H9 (cell line): ENCODE data around the gene ZDHHC1. TPM values are rescaled to one million over a fixed set of nuclear protein-coding genes. Genes with fewer than 3 reads are reported as not detected.

Source experiments
- DNase-seq: peaks from one replicate; pipeline ENCODE4 v3.0.0-alpha.2; 2017
- H2AFZ ChIP-seq: one replicate; pipeline ENCODE4 v1.6.1; 2013; ENCODE audit warnings: mild to moderate bottlenecking, low read length, control low read depth, moderate library complexity
- H2AK5ac ChIP-seq: 2 replicates; pipeline ENCODE4 v1.6.1; 2013; ENCODE audit warnings: low read length, control low read depth, mixed read lengths; ENCODE audit not compliant: insufficient read length
- H2BK120ac ChIP-seq: one replicate; pipeline ENCODE4 v1.6.1; 2013; ENCODE audit warnings: low read depth, mild to moderate bottlenecking, low read length, control low read depth, inconsistent platforms; ENCODE audit not compliant: poor library complexity, severe bottlenecking
- H2BK12ac ChIP-seq: 2 replicates; pipeline ENCODE4 v1.6.1; 2013; ENCODE audit warnings: low read length, control low read depth, mixed read lengths, low read depth; ENCODE audit not compliant: insufficient read length
- H2BK15ac ChIP-seq: 2 replicates; pipeline ENCODE4 v1.6.1; 2013; ENCODE audit warnings: low read depth, low read length, control low read depth
- H2BK20ac ChIP-seq: one replicate; pipeline ENCODE4 v1.6.1; 2013; ENCODE audit warnings: low read depth, mild to moderate bottlenecking, low read length, control low read depth, inconsistent platforms; ENCODE audit not compliant: poor library complexity, severe bottlenecking
- H2BK5ac ChIP-seq: 2 replicates; pipeline ENCODE4 v1.6.1; 2013; ENCODE audit warnings: low read length, control low read depth, mixed read lengths; ENCODE audit not compliant: insufficient read length
- H3K14ac ChIP-seq: 2 replicates; pipeline ENCODE4 v1.6.1; 2013; ENCODE audit warnings: low read length, control low read depth; ENCODE audit not compliant: insufficient read depth
- H3K18ac ChIP-seq: 2 replicates; pipeline ENCODE4 v1.6.1; 2013; ENCODE audit warnings: low read depth, mild to moderate bottlenecking, mixed read lengths, low read length, control low read depth; ENCODE audit not compliant: insufficient read length
- H3K23ac ChIP-seq: 2 replicates; pipeline ENCODE4 v1.6.1; 2013; ENCODE audit warnings: low read length, control low read depth, mixed read lengths, low read depth; ENCODE audit not compliant: insufficient read length
- H3K23me2 ChIP-seq: 2 replicates; pipeline ENCODE4 v1.6.1; 2013; ENCODE audit warnings: low read depth, mild to moderate bottlenecking, mixed read lengths, low read length, control low read depth; ENCODE audit not compliant: insufficient read length, poor library complexity, severe bottlenecking
- H3K27ac ChIP-seq: 2 replicates; pipeline ENCODE4 v1.5.1; 2013; ENCODE audit warnings: low read length, control low read depth, mixed read lengths, low read depth; ENCODE audit not compliant: insufficient read length
- H3K27me3 ChIP-seq: 2 replicates; pipeline ENCODE4 v1.6.1; 2013; ENCODE audit warnings: low read length, control low read depth, inconsistent platforms; ENCODE audit not compliant: insufficient read depth
- H3K4ac ChIP-seq: 2 replicates; pipeline ENCODE4 v1.6.1; 2013; ENCODE audit warnings: low read depth, mild to moderate bottlenecking, control low read depth, inconsistent platforms, low read length, moderate library complexity
- H3K4me1 ChIP-seq: 2 replicates; pipeline ENCODE4 v1.6.1; 2013; ENCODE audit warnings: low read length, control low read depth, inconsistent platforms; ENCODE audit not compliant: insufficient read depth
- H3K4me2 ChIP-seq: 2 replicates; pipeline ENCODE4 v1.6.1; 2013; ENCODE audit warnings: low read length, control low read depth, mixed read lengths; ENCODE audit not compliant: insufficient read length, insufficient read depth
- H3K56ac ChIP-seq: 2 replicates; pipeline ENCODE4 v1.6.1; 2013; ENCODE audit warnings: low read depth, mild to moderate bottlenecking, mixed read lengths, low read length, control low read depth; ENCODE audit not compliant: insufficient read length
- H3K79me1 ChIP-seq: 2 replicates; pipeline ENCODE4 v1.6.1; 2013; ENCODE audit warnings: low read depth, mild to moderate bottlenecking, moderate library complexity, low read length, control low read depth, inconsistent platforms; ENCODE audit not compliant: insufficient read depth, poor library complexity, severe bottlenecking
- H3K79me2 ChIP-seq: 2 replicates; pipeline ENCODE4 v1.6.1; 2013; ENCODE audit warnings: low read length, control low read depth, inconsistent platforms; ENCODE audit not compliant: insufficient read depth
- H3K9ac ChIP-seq: 2 replicates; pipeline ENCODE4 v1.6.1; 2013; ENCODE audit warnings: low read length, control low read depth, mixed read lengths; ENCODE audit not compliant: insufficient read length; ENCODE audit errors: extremely low read depth
- H3K9me3 ChIP-seq: one replicate; pipeline ENCODE4 v1.6.1; 2013; ENCODE audit warnings: low read depth, low read length, inconsistent platforms; ENCODE audit not compliant: control insufficient read depth
- H3T11ph ChIP-seq: one replicate; pipeline ENCODE4 v1.6.1; 2013; ENCODE audit warnings: mild to moderate bottlenecking, low read length, control low read depth, inconsistent platforms
- H4K20me1 ChIP-seq: one replicate; pipeline ENCODE4 v1.6.1; 2013; ENCODE audit not compliant: control insufficient read depth, insufficient read length, insufficient read depth
- H4K5ac ChIP-seq: 2 replicates; pipeline ENCODE4 v1.6.1; 2013; ENCODE audit warnings: low read depth, mild to moderate bottlenecking, mixed read lengths, low read length, control low read depth; ENCODE audit not compliant: insufficient read length
- H4K8ac ChIP-seq: replicated peaks from 2 replicates; pipeline ENCODE4 v1.6.1; 2013; ENCODE audit warnings: low read length, control low read depth, mixed read lengths, low read depth; ENCODE audit not compliant: insufficient read length
- H4K91ac ChIP-seq: 2 replicates; pipeline ENCODE4 v1.6.1; 2013; ENCODE audit warnings: low read depth, mild to moderate bottlenecking, moderate library complexity, mixed read lengths, low read length, control low read depth; ENCODE audit not compliant: insufficient read length
- H3K27ac Mint-ChIP-seq, 3 experiments: 2 replicates in 2 of 3; 3 replicates in 1 of 3; pipeline ENCODE4 v1.8.0; 2020 to 2021; ENCODE audit warnings: mixed read lengths in 3 of 3, mild to moderate bottlenecking in 1 of 3, moderate library complexity in 1 of 3
- H3K27me3 Mint-ChIP-seq: 2 replicates; pipeline ENCODE4 v1.8.0; 2021; ENCODE audit warnings: low read depth, mild to moderate bottlenecking, moderate library complexity, mixed read lengths
- H3K36me3 Mint-ChIP-seq, 3 experiments: 2 replicates in 2 of 3; 3 replicates in 1 of 3; pipeline ENCODE4 v1.8.0; 2020 to 2021; ENCODE audit warnings: low read depth in 3 of 3, mixed read lengths in 3 of 3; ENCODE audit not compliant: insufficient read depth in 1 of 3
- H3K4me1 Mint-ChIP-seq, 2 experiments: 2 replicates each; pipeline ENCODE4 v1.8.0; 2020; ENCODE audit warnings: mixed read lengths in 2 of 2
- H3K4me3 Mint-ChIP-seq, 2 experiments: 2 replicates in 1 of 2; 3 replicates in 1 of 2; pipeline ENCODE4 v1.8.0; 2020 to 2021; ENCODE audit warnings: mild to moderate bottlenecking in 2 of 2, mixed read lengths in 2 of 2, moderate library complexity in 1 of 2
- H3K9me3 Mint-ChIP-seq, 2 experiments: 2 replicates in 1 of 2; 3 replicates in 1 of 2; pipeline ENCODE4 v1.8.0; 2020; ENCODE audit warnings: mild to moderate bottlenecking in 2 of 2, mixed read lengths in 2 of 2, moderate library complexity in 1 of 2
- WGBS: extraction: QIAGEN DNeasy Blood & Tissue Kit; methylation state at CpG from one replicate; pipeline ENCODE4 v1.1.7; 2013; ENCODE audit warnings: missing lambda C conversion rate, low lambda C conversion rate, mixed read lengths; ENCODE audit not compliant: insufficient read length; ENCODE audit errors: extremely low coverage; 5-methylcytosine and 5-hydroxymethylcytosine counted together
- total RNA-seq: library from RNA; stranded (reverse); gene quantifications from 2 replicates; pipeline ENCODE4 v1.2.1, GENCODE V29; 2021
- TF ChIP-seq, protein P1 (sequence below): fragments of 200-600 bp; sonication (generic); conservative IDR thresholded peaks from 3 replicates; pipeline ENCODE4 v1.8.0; 2021; ENCODE audit warnings: antibody characterized with exemption, mild to moderate bottlenecking

ZDHHC1 gene
- total RNA-seq, 1 experiment from 2014 or later: 3.7 TPM

DNA sequence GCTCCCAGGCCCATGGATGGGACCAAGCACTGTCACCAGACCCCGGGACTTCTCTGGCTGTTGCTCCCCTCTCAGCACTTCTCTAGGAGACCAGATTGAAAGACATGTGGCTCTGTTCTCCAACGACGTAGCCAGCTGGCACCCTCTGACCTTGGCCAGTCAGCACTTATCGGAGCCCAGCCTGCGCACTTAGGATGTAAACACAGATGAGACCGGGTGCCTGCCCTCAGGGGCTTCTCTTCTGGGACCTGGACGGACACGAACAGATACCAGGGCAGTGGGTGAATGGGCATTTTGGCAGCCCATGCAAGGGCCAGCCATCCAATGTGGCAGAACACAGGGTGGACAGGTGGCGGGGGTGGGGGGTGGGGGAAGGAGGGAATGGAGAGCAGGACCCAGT is 6.6 kb downstream of the ZDHHC1 start:
- H3K27ac Mint-ChIP-seq: peak overlapping the region in 1 of 3 experiments; percentile 70; a peak in 1 of 7 replicates
- no peak overlapping the region for H3K27ac ChIP-seq

More for the DNA sequence above, 6.6 kb downstream of the ZDHHC1 start:
- TF ChIP-seq, protein P1, sequence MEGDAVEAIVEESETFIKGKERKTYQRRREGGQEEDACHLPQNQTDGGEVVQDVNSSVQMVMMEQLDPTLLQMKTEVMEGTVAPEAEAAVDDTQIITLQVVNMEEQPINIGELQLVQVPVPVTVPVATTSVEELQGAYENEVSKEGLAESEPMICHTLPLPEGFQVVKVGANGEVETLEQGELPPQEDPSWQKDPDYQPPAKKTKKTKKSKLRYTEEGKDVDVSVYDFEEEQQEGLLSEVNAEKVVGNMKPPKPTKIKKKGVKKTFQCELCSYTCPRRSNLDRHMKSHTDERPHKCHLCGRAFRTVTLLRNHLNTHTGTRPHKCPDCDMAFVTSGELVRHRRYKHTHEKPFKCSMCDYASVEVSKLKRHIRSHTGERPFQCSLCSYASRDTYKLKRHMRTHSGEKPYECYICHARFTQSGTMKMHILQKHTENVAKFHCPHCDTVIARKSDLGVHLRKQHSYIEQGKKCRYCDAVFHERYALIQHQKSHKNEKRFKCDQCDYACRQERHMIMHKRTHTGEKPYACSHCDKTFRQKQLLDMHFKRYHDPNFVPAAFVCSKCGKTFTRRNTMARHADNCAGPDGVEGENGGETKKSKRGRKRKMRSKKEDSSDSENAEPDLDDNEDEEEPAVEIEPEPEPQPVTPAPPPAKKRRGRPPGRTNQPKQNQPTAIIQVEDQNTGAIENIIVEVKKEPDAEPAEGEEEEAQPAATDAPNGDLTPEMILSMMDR: no peak
- Histone ChIP-seq H3K23ac (no peak overlapping the region), H4K20me1 (no peaks in the 10 kb centered on the region), H3K9me3 (no peaks in the 10 kb centered on the region), H3K9ac (no peak overlapping the region), H4K5ac (no peak overlapping the region), H3K79me1 (no peaks in the 10 kb centered on the region), H2BK12ac (no peak overlapping the region), H3K56ac (no peak overlapping the region), H2BK15ac (no peak overlapping the region), H3K79me2 (no peaks in the 10 kb centered on the region), H3K27me3 (no peaks in the 10 kb centered on the region), H3K4me2 (no peak overlapping the region), H3T11ph (no peak overlapping the region), H2AFZ (no peak overlapping the region), H2BK5ac (no peak overlapping the region), H3K14ac (no peak overlapping the region), H2BK120ac (no peak overlapping the region), H4K91ac (no peak overlapping the region), H3K18ac (no peak overlapping the region), H3K23me2 (no peaks in the 10 kb centered on the region), H4K8ac (no peak overlapping the region), H2BK20ac (no peak overlapping the region), H3K4ac (no peak overlapping the region), H3K4me1 (peaks cover 11% of the 10 kb centered on the region; the same call in 1 of the 2 replicates), H2AK5ac (no peak overlapping the region)
- Mint-ChIP-seq H3K4me3 (no peak overlapping the region), H3K27me3 (peaks cover 4% of the 10 kb centered on the region), H3K36me3 (peaks cover 0 to 2% (median 0%) of the 10 kb centered on the region in 3 experiments; a peak in 2 of 7 replicates), H3K9me3 (no peaks in the 10 kb centered on the region), H3K4me1 (peaks cover 43 to 47% of the 10 kb centered on the region in 2 experiments)
- DNase-seq: no peak
- no CpG with 5 or more reads among the region's 9 CpGs for WGBS
